ENCODE data around the gene HDHD3. TPM values are rescaled to one million over a fixed set of nuclear protein-coding genes. Genes with fewer than 3 reads are reported as not detected.

Gene HDHD3
- total and polyA plus RNA-seq, 8 donors: 18.8 to 80.6 (median 27.4) TPM

DNA sequence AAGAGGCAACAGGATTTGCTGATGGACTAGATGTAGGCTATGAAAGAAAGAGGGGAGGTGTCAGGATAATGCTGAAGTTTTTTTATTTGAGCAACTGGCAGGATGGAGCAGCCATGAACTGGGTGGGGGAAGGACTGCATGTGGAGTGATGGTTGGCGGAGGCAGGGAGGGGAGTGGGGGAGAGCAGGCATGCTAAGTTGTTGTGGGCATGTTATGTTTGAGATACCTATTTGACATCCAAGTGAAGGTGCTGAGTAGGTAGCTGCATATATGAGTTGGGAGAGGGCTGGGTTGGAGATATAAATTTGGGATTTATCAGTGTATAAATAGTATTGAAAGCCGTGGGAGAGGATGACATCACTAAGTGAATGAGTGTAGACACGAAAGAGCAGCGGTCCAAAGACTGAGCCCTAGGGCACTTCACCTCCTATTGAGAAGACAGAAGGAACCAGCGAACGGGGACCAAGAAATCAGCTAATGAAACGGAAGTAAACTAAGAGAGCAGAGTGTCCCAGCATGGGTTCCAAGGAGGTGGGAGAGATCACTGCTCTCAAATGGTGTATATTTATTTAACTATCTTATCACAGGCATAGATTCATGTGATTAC is 20.0 kb downstream of the HDHD3 start:
- DNase-seq (no peak), ATAC-seq (no peak), FAIRE-seq (no peak)
- H3K36me3 ChIP-seq: no peaks in the 10 kb centered on the region
- H3K27me3 ChIP-seq: no peaks in the 10 kb centered on the region
- intact Hi-C loops (cut with DNase I): no loop called here
- no peaks in the 10 kb centered on the region for H3K9me3 ChIP-seq
- no peaks in the 10 kb centered on the region for H3K4me1 ChIP-seq
- no peak overlapping the region for H3K4me3 ChIP-seq
- 68 to 69% methylated on average over 7 of the region's 7 CpGs for WGBS, 2 donors
- no peak for TF ChIP-seq CTCF (IDR thresholded peaks at IDR 0.05)
- no peak overlapping the region for H3K27ac ChIP-seq

GRCh38 chr9:113355040-113355596 is 21.7 kb downstream of the HDHD3 start:
- no peak for DNase-seq
- no peak for TF ChIP-seq CTCF (IDR thresholded peaks at IDR 0.05)
- Histone ChIP-seq H3K27ac (no peak overlapping the region), H3K4me1 (peaks cover 0 to 5% (median 0%) of the 10 kb centered on the region in 3 donors), H3K9me3 (no peaks in the 10 kb centered on the region), H3K4me3 (no peak overlapping the region), H3K27me3 (no peaks in the 10 kb centered on the region), H3K36me3 (no peaks in the 10 kb centered on the region)
- 87 to 90% methylated on average over 4 of the region's 4 CpGs for WGBS, 2 donors
- intact Hi-C loops (cut with DNase I): no loop called here
- no peak for FAIRE-seq
- ATAC-seq: no peak

DNA sequence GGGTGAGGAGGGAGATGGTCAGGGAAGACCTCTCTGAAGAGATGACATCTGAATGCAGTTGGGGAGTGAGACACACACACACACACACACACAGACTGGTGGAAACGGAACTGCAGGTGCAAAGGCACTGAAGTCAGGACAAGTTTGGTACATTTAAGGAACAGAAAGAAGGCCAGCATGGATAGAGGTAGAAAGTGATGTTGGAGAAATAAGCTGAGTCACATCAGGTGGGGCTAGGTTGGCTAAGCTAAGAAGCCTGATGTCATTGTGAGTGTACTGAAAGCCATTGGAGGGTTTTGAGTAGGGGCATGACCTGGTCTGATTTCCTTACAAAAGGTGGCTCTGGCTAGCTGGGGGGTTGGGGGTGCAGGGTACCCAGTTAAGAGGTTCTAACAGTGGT is 24.4 kb downstream of the HDHD3 start:
- H3K27me3 ChIP-seq: no peaks in the 10 kb centered on the region
- DNase-seq (no peak), ATAC-seq (peak in 1 of 4 donors; percentile 23), FAIRE-seq (no peak)
- WGBS, 2 donors: 76 to 78% methylated on average over 1 of the region's 1 CpG
- no peak overlapping the region for H3K4me3 ChIP-seq
- no peaks in the 10 kb centered on the region for H3K36me3 ChIP-seq
- intact Hi-C loops (cut with DNase I): no loop called here
- H3K4me1 ChIP-seq: peaks cover 0 to 5% (median 0%) of the 10 kb centered on the region in 3 donors
- TF ChIP-seq CTCF (IDR thresholded peaks at IDR 0.05): no peak
- H3K27ac ChIP-seq: no peak overlapping the region
- H3K9me3 ChIP-seq: no peaks in the 10 kb centered on the region

DNA sequence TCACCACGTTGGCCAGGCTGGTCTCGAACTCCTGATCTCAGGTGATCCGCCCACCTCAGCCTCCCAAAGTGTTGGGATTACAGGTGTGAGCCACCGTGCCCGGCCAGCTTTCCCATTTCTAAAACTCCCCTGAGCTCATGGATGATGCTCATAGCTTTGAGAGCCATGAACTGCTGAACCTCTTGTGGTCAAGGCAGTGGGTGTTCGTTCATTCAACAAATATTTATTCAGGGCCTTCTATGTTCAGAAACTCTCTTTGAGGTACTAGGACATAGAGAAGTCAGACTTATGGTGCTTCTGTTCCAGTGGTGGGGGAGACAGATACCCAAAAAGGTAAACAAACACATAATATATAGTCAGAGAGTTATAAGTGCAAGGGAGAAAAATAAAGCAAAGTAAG is 24.8 kb downstream of the HDHD3 start:
- intact Hi-C loops (cut with DNase I): no loop called here
- Histone ChIP-seq H3K36me3 (no peaks in the 10 kb centered on the region), H3K27me3 (no peaks in the 10 kb centered on the region), H3K4me3 (no peak overlapping the region), H3K4me1 (peaks cover 0 to 5% (median 0%) of the 10 kb centered on the region in 3 donors), H3K27ac (no peak overlapping the region), H3K9me3 (no peaks in the 10 kb centered on the region)
- ATAC-seq: no peak
- WGBS, 2 donors: 70 to 80% methylated on average over 6 of the region's 6 CpGs
- DNase-seq: no peak
- no peak for FAIRE-seq
- no peak for TF ChIP-seq CTCF (IDR thresholded peaks at IDR 0.05)

DNA sequence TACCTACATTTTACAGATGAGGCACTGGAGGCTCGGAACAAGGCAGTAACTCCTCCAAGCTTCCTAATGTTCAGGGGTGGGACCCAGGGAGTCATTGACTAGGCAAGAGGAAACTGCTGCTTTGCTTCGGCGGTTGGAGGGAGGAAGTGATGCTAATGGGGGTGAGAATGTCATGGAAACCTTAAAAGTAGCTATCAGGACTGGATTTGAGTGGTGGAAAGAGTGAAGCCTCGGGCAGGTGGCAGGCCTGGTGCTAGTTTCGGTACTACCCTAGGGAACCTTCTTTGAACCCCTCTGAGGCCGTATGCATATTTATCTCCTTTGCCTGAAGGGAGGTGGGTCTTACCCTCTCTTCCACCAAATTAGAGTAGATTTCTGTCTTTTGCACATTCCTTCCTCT is 25.8 kb downstream of the HDHD3 start:
- peak in 1 of 4 donors; percentile 12 for ATAC-seq
- Histone ChIP-seq H3K36me3 (no peaks in the 10 kb centered on the region), H3K4me3 (peak overlapping the region in 2 of 4 donors; percentile 90 to 97), H3K27ac (no peak overlapping the region), H3K27me3 (no peaks in the 10 kb centered on the region), H3K9me3 (no peaks in the 10 kb centered on the region), H3K4me1 (peaks cover 0 to 5% (median 0%) of the 10 kb centered on the region in 3 donors)
- 45 to 55% methylated on average over 6 of the region's 6 CpGs for WGBS, 2 donors
- TF ChIP-seq CTCF (IDR thresholded peaks at IDR 0.05): no peak
- no peak for FAIRE-seq
- intact Hi-C loops (cut with DNase I): no loop called here
- DNase-seq: no peak

All from pancreas (tissue), 10 donors.